Fibroblast of lung (primary cell): ENCODE measurements around the gene ACAN. TPM values are rescaled to one million over a fixed set of nuclear protein-coding genes. Genes with fewer than 3 reads are reported as not detected.

Experiments used
- DNase-seq, 2 donors: peaks; one replicate each; pipeline versions ENCODE4 v3.0.0 to v3.0.0-alpha.2; 2010; ENCODE audit warnings: low read depth in 2 of 2
- H2AFZ ChIP-seq: 2 replicates; pipeline ENCODE4 v1.5.1; 2012; ENCODE audit warnings: low read length, control low read depth, inconsistent platforms
- H3K27ac ChIP-seq: 2 replicates; pipeline ENCODE4 v1.5.1; 2011; ENCODE audit warnings: low read length, control low read depth; ENCODE audit not compliant: insufficient read depth
- H3K27me3 ChIP-seq: 2 replicates; pipeline ENCODE4 v1.5.1; 2011; ENCODE audit warnings: mild to moderate bottlenecking, low read length; ENCODE audit not compliant: control insufficient read depth, insufficient read depth
- H3K36me3 ChIP-seq: 2 replicates; pipeline ENCODE4 v1.5.1; 2011; ENCODE audit warnings: low read length; ENCODE audit not compliant: control insufficient read depth, insufficient read depth
- H3K4me1 ChIP-seq: 2 replicates; pipeline ENCODE4 v1.5.1; 2011; ENCODE audit warnings: low read length; ENCODE audit not compliant: control insufficient read depth, insufficient read depth; ENCODE audit errors: extremely low read depth
- H3K4me2 ChIP-seq: 2 replicates; pipeline ENCODE4 v1.5.1; 2011; ENCODE audit warnings: low read length, control low read depth; ENCODE audit not compliant: insufficient read depth; ENCODE audit errors: extremely low read depth
- H3K4me3 ChIP-seq, 4 experiments: fragments of 200-600 bp in 1 of 4; sonication (generic) in 1 of 4; replicated peaks in 1 of 4; 2 replicates each; pipeline ENCODE4 v1.5.1; 2011 to 2016; ENCODE audit warnings: low read length in 4 of 4, low read depth in 3 of 4, mild to moderate bottlenecking in 3 of 4, control low read depth in 2 of 4, inconsistent platforms in 1 of 4, mixed read lengths in 1 of 4; ENCODE audit not compliant: insufficient read depth in 1 of 4; ENCODE audit errors: control extremely low read depth in 1 of 4
- H3K79me2 ChIP-seq: 2 replicates; pipeline ENCODE4 v1.5.1; 2012; ENCODE audit warnings: mild to moderate bottlenecking, low read length, inconsistent platforms; ENCODE audit not compliant: control insufficient read depth, insufficient read depth
- H3K9ac ChIP-seq: 2 replicates; pipeline ENCODE4 v1.5.1; 2011; ENCODE audit warnings: mild to moderate bottlenecking, low read length, control low read depth; ENCODE audit not compliant: insufficient read depth
- H3K9me3 ChIP-seq: 2 replicates; pipeline ENCODE4 v1.5.1; 2012; ENCODE audit warnings: low read depth, low read length; ENCODE audit not compliant: control insufficient read depth, insufficient read depth
- H4K20me1 ChIP-seq: 2 replicates; pipeline ENCODE4 v1.5.1; 2011; ENCODE audit warnings: low read length; ENCODE audit not compliant: control insufficient read depth, insufficient read depth; ENCODE audit errors: extremely low read depth
- CTCF ChIP-seq, 2 donors: IDR thresholded peaks in 1 of 2; conservative IDR thresholded peaks in 1 of 2; 1 replicate in 1 of 2; 2 replicates in 1 of 2; pipeline ENCODE4 v1.5.1; 2011 to 2012; ENCODE audit warnings: low read length in 2 of 2, control low read depth in 1 of 2, inconsistent platforms in 1 of 2, low read depth in 1 of 2, mild to moderate bottlenecking in 1 of 2
- EZH2 ChIP-seq: IDR thresholded peaks from 2 replicates; pipeline ENCODE4 v1.5.1; 2012; ENCODE audit warnings: low read length, control low read depth, mild to moderate bottlenecking; ENCODE audit errors: missing control alignments
- polyA plus RNA-seq, 2 donors: library from polyadenylated mRNA; depleted of rRNA in 1 of 2; stranded (reverse) in 1 of 2; unstranded in 1 of 2; fragments of >200 nt; gene quantifications; 2 replicates each; pipeline ENCODE4 v1.2.1, GENCODE V29; 2011 to 2012; ENCODE audit warnings: missing spikeins in 1 of 2
- total RNA-seq: library from RNA; depleted of rRNA; stranded (reverse); fragments of >200 nt; gene quantifications from 2 replicates; pipeline ENCODE4 v1.2.1, GENCODE V29; 2014

The ACAN gene
- total and polyA plus RNA-seq, 2 donors (not counting 1 experiment from before 2014, with no cell fraction given) = under 0.01 to 3.0 TPM

GRCh38 chr15:88833731-88834100 is 30.5 kb downstream of the ACAN start:
- H3K4me3 ChIP-seq = no peak overlapping the region
- no peak overlapping the region for H3K9ac ChIP-seq
- no peak overlapping the region for H3K27ac ChIP-seq
- H3K4me1 ChIP-seq = peaks cover 5% of the 10 kb centered on the region
- H4K20me1 ChIP-seq = no peaks in the 10 kb centered on the region
- H3K36me3 ChIP-seq = no peaks in the 10 kb centered on the region
- no peak for DNase-seq
- no peak overlapping the region for H3K4me2 ChIP-seq
- H2AFZ ChIP-seq = no peak overlapping the region
- no peaks in the 10 kb centered on the region for H3K9me3 ChIP-seq
- TF ChIP-seq CTCF (conservative IDR thresholded peaks at IDR 0.05 in 1 of 2, IDR thresholded peaks at IDR 0.05 in 1 of 2; ENCODE audit: low read depth in 1 of 2, low read length in 2 of 2) (no peak), EZH2 (no peak)
- H3K79me2 ChIP-seq = no peaks in the 10 kb centered on the region
- H3K27me3 ChIP-seq = no peaks in the 10 kb centered on the region

GRCh38 chr15:88834211-88834812 is 31.1 kb downstream of the ACAN start:
- Histone ChIP-seq H3K4me3 (no peak overlapping the region), H3K9me3 (no peaks in the 10 kb centered on the region), H3K4me2 (no peak overlapping the region), H3K36me3 (no peaks in the 10 kb centered on the region), H3K79me2 (no peaks in the 10 kb centered on the region), H3K4me1 (peaks cover 5% of the 10 kb centered on the region), H2AFZ (no peak overlapping the region), H3K9ac (no peak overlapping the region), H3K27ac (no peak overlapping the region), H4K20me1 (no peaks in the 10 kb centered on the region), H3K27me3 (no peaks in the 10 kb centered on the region)
- TF ChIP-seq EZH2 (no peak), CTCF (conservative IDR thresholded peaks at IDR 0.05 in 1 of 2, IDR thresholded peaks at IDR 0.05 in 1 of 2; ENCODE audit: low read depth in 1 of 2, low read length in 2 of 2) (peak; percentile 60)
- DNase-seq = peak; percentile 13 to 50

GRCh38 chr15:88835119-88835518 is 31.9 kb downstream of the ACAN start:
- no peak for TF ChIP-seq CTCF (conservative IDR thresholded peaks at IDR 0.05 in 1 of 2, IDR thresholded peaks at IDR 0.05 in 1 of 2; ENCODE audit: low read depth in 1 of 2, low read length in 2 of 2)
- no peak for TF ChIP-seq EZH2
- Histone ChIP-seq H3K36me3 (no peaks in the 10 kb centered on the region), H3K9me3 (no peaks in the 10 kb centered on the region), H3K9ac (no peak overlapping the region), H3K4me3 (no peak overlapping the region), H2AFZ (no peak overlapping the region), H3K4me1 (peaks cover 5% of the 10 kb centered on the region), H3K79me2 (no peaks in the 10 kb centered on the region), H3K27me3 (no peaks in the 10 kb centered on the region), H3K4me2 (no peak overlapping the region), H3K27ac (no peak overlapping the region), H4K20me1 (no peaks in the 10 kb centered on the region)
- DNase-seq = no peak
